K562 (cell line): ENCODE data around the gene TMEM154. TPM values are rescaled to one million over a fixed set of nuclear protein-coding genes. Genes with fewer than 3 reads are reported as not detected.

Source experiments
- CREM ChIP-seq: IDR thresholded peaks from 2 replicates; pipeline ENCODE4 v1.6.1; 2014; ENCODE audit warnings: antibody characterized with exemption, low read depth
- DNMT1 ChIP-seq: fragments of 450-650 bp; IDR thresholded peaks from 2 replicates; pipeline ENCODE4 v1.6.1; 2016; ENCODE audit warnings: antibody characterized with exemption, mild to moderate bottlenecking
- ETS2 ChIP-seq: IDR thresholded peaks from 2 replicates; pipeline ENCODE4 v1.6.1; 2016; ENCODE audit warnings: borderline replicate concordance, missing genetic modification characterization, mild to moderate bottlenecking, moderate library complexity, missing compliant biosample characterization; ENCODE audit not compliant: poor library complexity, severe bottlenecking
- HEY1 ChIP-seq: fragments of 250-450 bp; sonication (Bioruptor Pico); IDR thresholded peaks from 2 replicates; pipeline ENCODE4 v1.5.0; 2020; ENCODE audit warnings: mild to moderate bottlenecking, moderate library complexity, borderline replicate concordance
- JUND ChIP-seq, 2 experiments: IDR thresholded peaks; 2 replicates in 1 of 2; 3 replicates in 1 of 2; pipeline ENCODE4 v1.6.1; 2011; ENCODE audit warnings: borderline replicate concordance in 2 of 2, low read depth in 2 of 2, low read length in 2 of 2, improper control_type of control experiment in 1 of 2, missing biosample characterization in 1 of 2, missing genetic modification characterization in 1 of 2, missing genetic modification reagents in 1 of 2
- RB1 ChIP-seq: fragments of 450-650 bp; IDR thresholded peaks from 2 replicates; pipeline ENCODE4 v1.6.1; 2017; ENCODE audit warnings: low read depth, mild to moderate bottlenecking
- SRSF7 ChIP-seq: fragments of 200-400 bp; formaldehyde crosslinking; optimal IDR thresholded peaks from 2 replicates; pipeline ENCODE3; 2017; ENCODE audit warnings: mild to moderate bottlenecking, low read depth, low read length
- TBL1XR1 ChIP-seq, 2 experiments: IDR thresholded peaks; 2 replicates each; pipeline ENCODE4 v1.6.1; 2012; ENCODE audit warnings: improper control_type of control experiment in 2 of 2, low read length in 2 of 2, mild to moderate bottlenecking in 1 of 2
- ZNF124 ChIP-seq: sonication (generic); formaldehyde crosslinking; IDR thresholded peaks from 2 replicates; pipeline ENCODE4 v1.8.1; 2022; ENCODE audit warnings: missing genetic modification reagents
- ZNF75A ChIP-seq: fragments of 450-650 bp; formaldehyde crosslinking; IDR thresholded peaks from 2 replicates; pipeline ENCODE4 v1.4.0; 2020; ENCODE audit warnings: mild to moderate bottlenecking
- ZNF77 ChIP-seq: fragments of 250-450 bp; sonication (Bioruptor Pico); IDR thresholded peaks from 2 replicates; pipeline ENCODE4 v1.5.0; 2020
- polyA plus RNA-seq, 8 experiments: library from polyadenylated mRNA; depleted of rRNA in 4 of 8; stranded (reverse) in 5 of 8; unstranded in 3 of 8; fragments of >200 nt; fragmentation: Nextera tagmentation in 2 of 8; fragmentation: Illumina TruSeq in 1 of 8; extraction: Ambion mirVana in 2 of 8; extraction: Trizol in 1 of 8; gene quantifications; 2 replicates each; pipeline versions ENCODE4 v1.2.1 to v1.2.3, GENCODE V29; 2011 to 2014; ENCODE audit warnings: inconsistent platforms in 1 of 8, missing spikeins in 1 of 8
- total RNA-seq, 7 experiments: library from RNA; depleted of rRNA in 6 of 7; stranded (reverse); fragments of >200 nt in 6 of 7; fragmentation: Illumina TruSeq in 2 of 7; extraction: Trizol in 2 of 7; gene quantifications; 2 replicates each; pipeline versions ENCODE4 v1.2.1 to v1.2.3, GENCODE V29; 2011 to 2021; ENCODE audit warnings: low replicate concordance in 1 of 7
- TF ChIP-seq, protein P1 (sequence below): fragments of 450-650 bp; conservative IDR thresholded peaks from 2 replicates; pipeline ENCODE4 v1.6.1; 2016; ENCODE audit warnings: missing genetic modification characterization, low read depth, mild to moderate bottlenecking, missing compliant biosample characterization, moderate library complexity
- TF ChIP-seq, protein P2 (sequence below): sonication (generic); formaldehyde crosslinking; IDR thresholded peaks from 2 replicates; pipeline ENCODE4 v1.8.0; 2022; ENCODE audit warnings: mild to moderate bottlenecking, missing genetic modification reagents
- TF ChIP-seq, protein P3 (sequence below): fragments of 250-450 bp; sonication (Bioruptor Pico); IDR thresholded peaks from 2 replicates; pipeline ENCODE4 v1.8.0; 2022; ENCODE audit warnings: inconsistent platforms, mild to moderate bottlenecking, moderate library complexity, borderline replicate concordance
- TF ChIP-seq, protein P4 (sequence below): fragments of 250-450 bp; sonication (Bioruptor Pico); IDR thresholded peaks from 2 replicates; pipeline ENCODE4 v1.5.0; 2022; ENCODE audit warnings: mild to moderate bottlenecking
- TF ChIP-seq, protein P5 (sequence below), 2 experiments: fragments of 450-650 bp in 1 of 2; sonication (generic) in 1 of 2; formaldehyde crosslinking in 1 of 2; IDR thresholded peaks in 1 of 2; conservative IDR thresholded peaks in 1 of 2; 2 replicates each; pipeline versions ENCODE4 v1.6.1 to v1.8.1; 2016 to 2023; ENCODE audit warnings: mild to moderate bottlenecking in 2 of 2, moderate library complexity in 2 of 2, inconsistent platforms in 1 of 2, missing genetic modification reagents in 1 of 2
- TF ChIP-seq, protein P6 (sequence below), 2 experiments: fragments of 450-650 bp in 1 of 2; sonication (generic) in 1 of 2; formaldehyde crosslinking; conservative IDR thresholded peaks; 2 replicates each; pipeline versions ENCODE4 v1.4.0 to v1.8.1; 2020 to 2022; ENCODE audit warnings: mild to moderate bottlenecking in 1 of 2, missing genetic modification reagents in 1 of 2

TMEM154 gene
- total and polyA plus RNA-seq, 9 of the 15 experiments (the other 6 are each of a cell fraction or from before 2014, with no cell fraction given): 0.13 to 1.8 (median 0.58) TPM

DNA sequence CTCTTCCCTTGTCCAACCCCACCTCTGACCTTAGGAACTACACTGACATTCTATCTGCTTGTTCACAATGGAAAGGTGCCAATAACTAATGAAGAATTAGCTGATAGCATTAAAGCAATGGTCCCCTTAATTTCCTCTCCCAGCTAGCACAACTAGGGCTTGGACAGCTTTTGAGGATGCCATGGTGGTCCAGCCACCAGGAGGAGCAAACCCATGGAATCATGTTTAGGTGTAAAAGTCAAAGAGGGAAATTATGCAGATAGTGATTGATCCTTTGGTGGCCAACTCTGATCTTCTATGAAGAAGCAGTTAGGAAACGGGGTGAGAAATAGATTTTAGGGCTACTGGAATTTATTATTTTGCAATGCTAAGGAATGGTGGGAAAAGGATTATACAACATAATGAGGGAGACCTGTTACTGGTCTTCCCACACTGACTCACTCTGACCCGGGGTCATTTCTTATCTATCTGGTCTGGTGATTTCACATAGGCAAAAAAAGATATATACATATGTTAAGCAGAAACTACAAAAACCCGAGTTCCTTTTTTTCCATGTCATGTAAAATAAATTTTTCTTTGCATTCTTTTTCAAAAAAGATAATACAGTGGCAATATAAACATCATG, 98.1 kb downstream of the TMEM154 start (continued):
- TF ChIP-seq, protein P1, sequence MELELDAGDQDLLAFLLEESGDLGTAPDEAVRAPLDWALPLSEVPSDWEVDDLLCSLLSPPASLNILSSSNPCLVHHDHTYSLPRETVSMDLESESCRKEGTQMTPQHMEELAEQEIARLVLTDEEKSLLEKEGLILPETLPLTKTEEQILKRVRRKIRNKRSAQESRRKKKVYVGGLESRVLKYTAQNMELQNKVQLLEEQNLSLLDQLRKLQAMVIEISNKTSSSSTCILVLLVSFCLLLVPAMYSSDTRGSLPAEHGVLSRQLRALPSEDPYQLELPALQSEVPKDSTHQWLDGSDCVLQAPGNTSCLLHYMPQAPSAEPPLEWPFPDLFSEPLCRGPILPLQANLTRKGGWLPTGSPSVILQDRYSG: no peak
- TF ChIP-seq HEY1 (CRISPR knock-in tag): no peak
- TF ChIP-seq JUND (IDR thresholded peaks at IDR 0.05; ENCODE audit: borderline replicate concordance, low read depth, low read length): peak; percentile 83
- TF ChIP-seq JUND (tag; IDR thresholded peaks at IDR 0.05; ENCODE audit: borderline replicate concordance, low read depth, low read length): peak; percentile 79; the same call in 2 of the 3 replicates
- TF ChIP-seq DNMT1: no peak
- no peak for TF ChIP-seq CREM
- TF ChIP-seq ZNF77: no peak
- TF ChIP-seq ETS2 (tag): no peak
- TF ChIP-seq ZNF75A (CRISPR knock-in tag): peak; percentile 95
- TF ChIP-seq, protein P2, sequence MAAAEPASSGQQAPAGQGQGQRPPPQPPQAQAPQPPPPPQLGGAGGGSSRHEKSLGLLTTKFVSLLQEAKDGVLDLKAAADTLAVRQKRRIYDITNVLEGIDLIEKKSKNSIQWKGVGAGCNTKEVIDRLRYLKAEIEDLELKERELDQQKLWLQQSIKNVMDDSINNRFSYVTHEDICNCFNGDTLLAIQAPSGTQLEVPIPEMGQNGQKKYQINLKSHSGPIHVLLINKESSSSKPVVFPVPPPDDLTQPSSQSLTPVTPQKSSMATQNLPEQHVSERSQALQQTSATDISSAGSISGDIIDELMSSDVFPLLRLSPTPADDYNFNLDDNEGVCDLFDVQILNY (CRISPR knock-in tag): no peak
- TF ChIP-seq, protein P3, sequence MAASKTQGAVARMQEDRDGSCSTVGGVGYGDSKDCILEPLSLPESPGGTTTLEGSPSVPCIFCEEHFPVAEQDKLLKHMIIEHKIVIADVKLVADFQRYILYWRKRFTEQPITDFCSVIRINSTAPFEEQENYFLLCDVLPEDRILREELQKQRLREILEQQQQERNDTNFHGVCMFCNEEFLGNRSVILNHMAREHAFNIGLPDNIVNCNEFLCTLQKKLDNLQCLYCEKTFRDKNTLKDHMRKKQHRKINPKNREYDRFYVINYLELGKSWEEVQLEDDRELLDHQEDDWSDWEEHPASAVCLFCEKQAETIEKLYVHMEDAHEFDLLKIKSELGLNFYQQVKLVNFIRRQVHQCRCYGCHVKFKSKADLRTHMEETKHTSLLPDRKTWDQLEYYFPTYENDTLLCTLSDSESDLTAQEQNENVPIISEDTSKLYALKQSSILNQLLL: no peak
- no peak for TF ChIP-seq ZNF124 (CRISPR knock-in tag)
- TF ChIP-seq, protein P4, sequence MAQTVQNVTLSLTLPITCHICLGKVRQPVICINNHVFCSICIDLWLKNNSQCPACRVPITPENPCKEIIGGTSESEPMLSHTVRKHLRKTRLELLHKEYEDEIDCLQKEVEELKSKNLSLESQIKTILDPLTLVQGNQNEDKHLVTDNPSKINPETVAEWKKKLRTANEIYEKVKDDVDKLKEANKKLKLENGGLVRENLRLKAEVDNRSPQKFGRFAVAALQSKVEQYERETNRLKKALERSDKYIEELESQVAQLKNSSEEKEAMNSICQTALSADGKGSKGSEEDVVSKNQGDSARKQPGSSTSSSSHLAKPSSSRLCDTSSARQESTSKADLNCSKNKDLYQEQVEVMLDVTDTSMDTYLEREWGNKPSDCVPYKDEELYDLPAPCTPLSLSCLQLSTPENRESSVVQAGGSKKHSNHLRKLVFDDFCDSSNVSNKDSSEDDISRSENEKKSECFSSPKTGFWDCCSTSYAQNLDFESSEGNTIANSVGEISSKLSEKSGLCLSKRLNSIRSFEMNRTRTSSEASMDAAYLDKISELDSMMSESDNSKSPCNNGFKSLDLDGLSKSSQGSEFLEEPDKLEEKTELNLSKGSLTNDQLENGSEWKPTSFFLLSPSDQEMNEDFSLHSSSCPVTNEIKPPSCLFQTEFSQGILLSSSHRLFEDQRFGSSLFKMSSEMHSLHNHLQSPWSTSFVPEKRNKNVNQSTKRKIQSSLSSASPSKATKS (CRISPR knock-in tag): no peak
- TF ChIP-seq, protein P5, sequence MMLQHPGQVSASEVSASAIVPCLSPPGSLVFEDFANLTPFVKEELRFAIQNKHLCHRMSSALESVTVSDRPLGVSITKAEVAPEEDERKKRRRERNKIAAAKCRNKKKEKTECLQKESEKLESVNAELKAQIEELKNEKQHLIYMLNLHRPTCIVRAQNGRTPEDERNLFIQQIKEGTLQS (IDR thresholded peaks at IDR 0.05): peak; percentile 60; the same call in 1 of the 2 replicates
- TF ChIP-seq, protein P5 (CRISPR knock-in tag; conservative IDR thresholded peaks at IDR 0.05): no peak
- no peak for TF ChIP-seq RB1
- no peak for TF ChIP-seq TBL1XR1 (IDR thresholded peaks at IDR 0.05; ENCODE audit: low read length in 2 of 2)
- TF ChIP-seq SRSF7: no peak
- TF ChIP-seq, protein P6, sequence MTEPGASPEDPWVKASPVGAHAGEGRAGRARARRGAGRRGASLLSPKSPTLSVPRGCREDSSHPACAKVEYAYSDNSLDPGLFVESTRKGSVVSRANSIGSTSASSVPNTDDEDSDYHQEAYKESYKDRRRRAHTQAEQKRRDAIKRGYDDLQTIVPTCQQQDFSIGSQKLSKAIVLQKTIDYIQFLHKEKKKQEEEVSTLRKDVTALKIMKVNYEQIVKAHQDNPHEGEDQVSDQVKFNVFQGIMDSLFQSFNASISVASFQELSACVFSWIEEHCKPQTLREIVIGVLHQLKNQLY (CRISPR knock-in tag; conservative IDR thresholded peaks at IDR 0.05): no peak
